Measurements from ENCODE around the gene EXOC6B. TPM values are rescaled to one million over a fixed set of nuclear protein-coding genes. Genes with fewer than 3 reads are reported as not detected.
"Not testable (repeated sequence)": the region's sequence is repeated elsewhere in the genome, so short reads cannot be mapped to it uniquely, and the experiment has no call there.

Gene EXOC6B
- total RNA-seq, 2 experiments from 2014 or later, result 6.8 to 7.6 TPM

DNA sequence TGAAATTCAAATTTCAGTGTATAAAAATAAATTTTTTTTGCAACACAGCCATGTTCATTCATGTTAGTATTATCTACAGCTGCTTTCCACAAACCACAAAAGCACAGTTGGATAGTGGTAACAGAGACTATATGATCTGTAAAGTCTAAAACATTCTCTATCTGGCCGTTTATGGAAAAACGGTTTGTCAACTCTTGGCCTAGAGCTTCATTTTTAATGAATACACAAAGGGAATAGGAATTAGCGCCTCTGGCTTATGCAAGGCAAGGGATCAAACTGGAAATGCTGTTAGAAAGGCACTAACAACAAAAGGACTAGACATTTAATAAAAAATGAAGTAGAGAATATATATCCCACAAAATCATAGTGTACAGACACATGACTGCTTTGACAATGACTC is 211.9 kb downstream of the EXOC6B start:
- DNase-seq, result no peak
- H3K4me1 Mint-ChIP-seq, result peaks cover 2% of the 10 kb centered on the region
- peaks cover 17% of the 10 kb centered on the region for H3K9me3 Mint-ChIP-seq
- H3K4me3 Mint-ChIP-seq, result no peak overlapping the region
- peaks cover 24% of the 10 kb centered on the region for H3K36me3 Mint-ChIP-seq
- no peaks in the 10 kb centered on the region for H3K27me3 Mint-ChIP-seq
- no peak overlapping the region for H3K27ac Mint-ChIP-seq

GRCh38 chr2:72612614-72613160 is 213.1 kb downstream of the EXOC6B start:
- DNase-seq, result no peak
- Mint-ChIP-seq H3K27me3 (no peaks in the 10 kb centered on the region), H3K4me3 (no peak overlapping the region), H3K27ac (no peak overlapping the region), H3K4me1 (peaks cover 2% of the 10 kb centered on the region), H3K9me3 (peaks cover 12% of the 10 kb centered on the region), H3K36me3 (peaks cover 16% of the 10 kb centered on the region)

GRCh38 chr2:72607189-72607588 is 218.6 kb downstream of the EXOC6B start:
- no peak for DNase-seq
- Mint-ChIP-seq H3K9me3 (peaks cover 3% of the 10 kb centered on the region), H3K27ac (no peak overlapping the region), H3K27me3 (no peaks in the 10 kb centered on the region), H3K4me3 (no peak overlapping the region), H3K4me1 (peaks cover 18% of the 10 kb centered on the region), H3K36me3 (peaks cover 7% of the 10 kb centered on the region)

DNA sequence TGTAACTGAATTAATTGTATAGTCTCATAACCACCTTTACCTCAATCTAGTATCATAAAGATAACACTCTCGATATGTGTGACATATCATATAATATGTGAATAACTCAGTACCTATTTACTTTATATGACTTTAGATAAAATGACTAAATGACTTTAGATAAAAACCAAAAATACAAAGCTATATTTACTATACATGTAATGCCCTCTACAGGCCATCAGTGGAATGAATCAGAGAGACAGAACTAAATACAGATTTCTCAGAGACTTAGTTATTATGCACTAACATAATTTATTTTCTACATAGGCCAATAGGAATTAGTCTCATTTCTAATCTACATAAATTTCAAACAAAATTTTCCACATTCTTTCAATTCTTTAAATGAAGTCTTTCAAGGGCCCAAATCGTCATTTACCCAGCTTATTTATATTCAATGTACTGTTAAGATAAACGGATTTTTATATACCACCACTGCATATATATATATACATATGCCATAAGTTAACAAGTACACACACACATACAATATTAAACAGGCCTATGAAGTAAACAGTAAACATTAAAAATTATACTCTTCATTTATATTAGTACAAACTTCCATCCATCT is 219.9 kb downstream of the EXOC6B start:
- H3K36me3 Mint-ChIP-seq, result peaks cover 7% of the 10 kb centered on the region
- peaks cover 18% of the 10 kb centered on the region for H3K4me1 Mint-ChIP-seq
- H3K9me3 Mint-ChIP-seq, result peaks cover 3% of the 10 kb centered on the region
- no peak overlapping the region for H3K27ac Mint-ChIP-seq
- no peaks in the 10 kb centered on the region for H3K27me3 Mint-ChIP-seq
- no peak overlapping the region for H3K4me3 Mint-ChIP-seq
- DNase-seq, result no peak

DNA sequence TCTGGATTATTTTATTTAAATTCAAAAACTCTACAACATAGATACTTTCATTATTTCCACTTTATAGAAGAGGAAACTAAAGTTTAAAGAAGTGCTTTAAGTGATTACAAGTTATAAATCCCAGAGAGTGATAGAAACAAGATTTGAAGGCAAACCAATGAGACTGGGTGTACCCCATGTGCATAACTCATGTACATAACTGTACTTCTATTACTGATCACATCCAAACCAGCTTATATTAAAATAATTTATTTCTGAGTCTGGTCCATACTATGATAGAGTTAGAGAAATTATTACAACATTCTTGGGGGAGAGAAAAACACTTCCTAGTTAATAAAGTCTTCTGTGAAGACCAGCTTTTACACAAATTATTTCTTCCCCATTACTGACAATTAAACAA is 221.4 kb downstream of the EXOC6B start:
- Mint-ChIP-seq H3K27me3 (no peaks in the 10 kb centered on the region), H3K4me1 (peaks cover 18% of the 10 kb centered on the region), H3K36me3 (peaks cover 6% of the 10 kb centered on the region), H3K9me3 (peaks cover 3% of the 10 kb centered on the region), H3K4me3 (no peak overlapping the region), H3K27ac (no peak overlapping the region)
- no peak for DNase-seq

- Mint-ChIP-seq H3K36me3 (peaks cover 6% of the 10 kb centered on the region), H3K27ac (peak overlapping the region; percentile 74), H3K9me3 (peaks cover 6% of the 10 kb centered on the region), H3K27me3 (no peaks in the 10 kb centered on the region), H3K4me3 (no peak overlapping the region), H3K4me1 (peaks cover 21% of the 10 kb centered on the region)
- no peak for DNase-seq
Measured at GRCh38 chr2:72603481-72603880, 222.4 kb downstream of the EXOC6B start.

GRCh38 chr2:72602711-72603110 is 223.1 kb downstream of the EXOC6B start:
- no peak for DNase-seq
- Mint-ChIP-seq H3K9me3 (peaks cover 4% of the 10 kb centered on the region), H3K36me3 (peaks cover 6% of the 10 kb centered on the region), H3K27ac (no peak overlapping the region), H3K4me3 (no peak overlapping the region), H3K27me3 (no peaks in the 10 kb centered on the region), H3K4me1 (peaks cover 21% of the 10 kb centered on the region)

DNA sequence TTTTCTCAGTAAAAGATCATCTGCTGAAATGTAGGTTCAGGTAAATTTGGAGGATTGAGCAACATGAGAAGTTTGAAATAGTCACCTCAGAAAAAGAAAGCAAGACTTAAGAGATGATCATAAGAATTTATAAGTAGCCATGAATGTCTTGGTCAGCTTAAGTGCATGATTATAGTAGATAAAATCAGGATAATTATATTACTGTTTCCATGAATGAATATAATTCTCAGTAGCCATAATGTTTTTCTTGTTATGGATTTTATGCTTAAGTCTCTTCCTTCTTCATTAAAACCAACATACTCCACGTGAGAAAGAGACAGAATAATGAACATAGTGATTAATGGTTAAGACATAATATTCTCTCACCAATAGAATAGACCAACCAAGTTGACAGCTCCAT is 223.7 kb downstream of the EXOC6B start:
- no peak overlapping the region for H3K27ac Mint-ChIP-seq
- H3K27me3 Mint-ChIP-seq, result no peaks in the 10 kb centered on the region
- peaks cover 6% of the 10 kb centered on the region for H3K36me3 Mint-ChIP-seq
- H3K4me1 Mint-ChIP-seq, result peaks cover 21% of the 10 kb centered on the region
- H3K9me3 Mint-ChIP-seq, result peaks cover 3% of the 10 kb centered on the region
- H3K4me3 Mint-ChIP-seq, result no peak overlapping the region
- no peak for DNase-seq

GRCh38 chr2:72583836-72584235 is 242.0 kb downstream of the EXOC6B start:
- not testable (repeated sequence) for H3K9me3 Mint-ChIP-seq, DNase-seq, H3K4me3 Mint-ChIP-seq, H3K27me3 Mint-ChIP-seq, H3K36me3 Mint-ChIP-seq, H3K4me1 Mint-ChIP-seq, H3K27ac Mint-ChIP-seq

DNA sequence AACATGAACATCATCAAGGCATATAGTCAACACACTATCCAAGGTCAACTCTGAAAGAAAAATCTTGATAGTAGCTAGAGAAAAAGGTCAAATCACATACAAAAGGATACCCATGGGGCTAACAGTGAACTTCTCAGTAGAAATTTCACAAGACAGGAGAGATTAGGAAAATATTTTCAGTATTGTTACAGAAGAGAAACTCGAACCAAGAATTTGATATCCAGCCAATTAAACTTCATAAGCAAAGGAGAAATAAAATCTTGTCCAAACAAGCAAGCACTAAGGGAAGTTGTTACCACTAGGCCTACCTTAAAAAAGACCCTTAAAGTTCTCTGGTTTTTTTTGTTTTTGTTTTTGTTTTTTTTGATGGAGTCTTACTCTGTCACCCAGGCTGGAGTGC is 242.5 kb downstream of the EXOC6B start:
- Mint-ChIP-seq H3K27ac (no peak overlapping the region), H3K4me3 (no peak overlapping the region), H3K27me3 (no peaks in the 10 kb centered on the region), H3K36me3 (peaks cover 6% of the 10 kb centered on the region), H3K4me1 (peaks cover 5% of the 10 kb centered on the region), H3K9me3 (no peaks in the 10 kb centered on the region)
- no peak for DNase-seq

DNA sequence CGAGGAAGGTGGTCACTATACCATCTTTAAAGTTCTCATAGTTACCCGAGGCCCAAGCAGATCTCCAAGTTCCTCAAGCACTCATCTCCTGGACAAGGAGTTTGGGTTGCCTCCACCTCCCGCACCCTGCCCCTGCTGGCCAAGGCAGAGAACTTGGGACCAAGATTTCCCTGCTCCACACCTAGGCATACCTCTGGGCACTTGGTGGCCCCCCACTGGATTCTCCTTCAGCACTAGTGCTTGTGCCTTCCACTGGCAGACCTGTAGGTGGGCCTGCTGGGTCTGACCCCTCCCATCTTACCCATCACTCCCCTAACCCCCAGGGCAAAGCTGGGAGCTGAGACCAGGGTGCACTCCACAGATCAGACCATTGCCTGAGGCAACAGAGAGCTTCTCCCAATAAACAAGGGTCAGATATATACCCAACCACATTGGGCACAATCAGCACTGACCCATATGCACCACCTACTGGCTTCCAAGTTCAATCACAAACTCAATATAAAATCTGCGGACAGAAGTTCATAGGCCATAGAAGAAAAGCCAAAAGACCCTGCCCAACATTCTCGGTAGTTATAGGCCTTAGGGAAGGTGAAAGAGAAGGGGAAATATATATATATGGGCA is 244.2 kb downstream of the EXOC6B start:
- Mint-ChIP-seq H3K36me3 (peaks cover 6% of the 10 kb centered on the region), H3K4me3 (no peak overlapping the region), H3K27me3 (no peaks in the 10 kb centered on the region), H3K9me3 (no peaks in the 10 kb centered on the region), H3K27ac (no peak overlapping the region), H3K4me1 (peaks cover 3% of the 10 kb centered on the region)
- no peak for DNase-seq

DNA sequence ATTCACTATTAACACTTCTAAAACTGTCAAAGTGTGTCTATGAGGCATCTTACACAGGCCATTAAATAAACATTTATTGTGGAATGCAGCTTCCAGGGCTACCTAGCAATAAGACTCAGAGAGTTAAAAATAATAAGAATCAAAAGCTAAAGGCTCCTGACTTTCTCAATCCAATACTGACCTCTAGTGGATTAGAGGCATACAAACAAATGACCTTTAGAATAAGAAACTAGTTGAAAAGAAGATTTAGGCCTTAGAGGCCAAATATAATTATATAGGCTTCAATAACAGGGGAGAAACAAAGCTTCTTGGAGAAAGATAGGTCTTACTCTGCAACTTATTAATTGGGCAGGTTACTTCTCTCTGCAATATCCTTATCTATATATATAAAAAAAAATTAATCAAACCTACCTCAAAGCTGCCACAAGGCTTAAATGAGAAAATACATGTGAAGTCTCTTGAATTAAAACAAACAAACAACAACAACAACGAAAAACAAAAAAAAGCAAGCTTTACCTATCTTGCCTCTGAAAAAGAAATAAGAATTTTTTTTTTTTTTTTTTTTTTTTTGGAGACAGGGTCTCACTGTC is 246.1 kb downstream of the EXOC6B start:
- Mint-ChIP-seq H3K27ac (no peak overlapping the region), H3K36me3 (no peaks in the 10 kb centered on the region), H3K4me3 (no peak overlapping the region), H3K9me3 (no peaks in the 10 kb centered on the region), H3K4me1 (no peaks in the 10 kb centered on the region), H3K27me3 (no peaks in the 10 kb centered on the region)
- DNase-seq, result no peak

- no peak overlapping the region for H3K4me3 Mint-ChIP-seq
- H3K27me3 Mint-ChIP-seq, result no peaks in the 10 kb centered on the region
- H3K4me1 Mint-ChIP-seq, result no peaks in the 10 kb centered on the region
Measured at GRCh38 chr2:72576861-72577260, 249.0 kb downstream of the EXOC6B start.

GRCh38 chr2:72576459-72576858 is 249.4 kb downstream of the EXOC6B start:
- H3K36me3 Mint-ChIP-seq, result no peaks in the 10 kb centered on the region
- H3K27ac Mint-ChIP-seq, result no peak overlapping the region
- H3K4me1 Mint-ChIP-seq, result no peaks in the 10 kb centered on the region
- no peak for DNase-seq
- H3K27me3 Mint-ChIP-seq, result no peaks in the 10 kb centered on the region
- no peak overlapping the region for H3K4me3 Mint-ChIP-seq
- no peaks in the 10 kb centered on the region for H3K9me3 Mint-ChIP-seq

More at GRCh38 chr2:72576861-72577260, 249.0 kb downstream of the EXOC6B start:
- DNase-seq, result no peak
- Mint-ChIP-seq H3K9me3 (no peaks in the 10 kb centered on the region), H3K27ac (no peak overlapping the region), H3K36me3 (no peaks in the 10 kb centered on the region)

DNA sequence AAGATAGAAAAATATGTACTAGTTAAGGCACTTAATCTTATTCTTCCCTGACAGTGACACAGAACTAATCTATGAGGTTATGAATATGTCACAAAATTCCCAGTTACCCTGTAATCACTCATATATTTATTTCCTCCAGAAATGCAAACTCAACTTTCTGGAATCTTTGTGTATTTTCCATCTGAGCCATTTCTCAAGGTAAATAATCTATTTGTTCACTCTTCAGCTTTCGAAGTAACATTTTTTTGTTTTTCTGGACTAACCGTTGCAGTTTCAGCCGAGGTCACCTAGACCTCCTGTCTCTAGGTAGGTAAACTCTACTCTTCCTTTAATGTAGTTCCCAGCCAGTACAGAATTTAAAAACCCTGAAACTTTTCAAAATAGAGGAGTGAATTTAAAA is 250.9 kb downstream of the EXOC6B start:
- H3K36me3 Mint-ChIP-seq, result no peaks in the 10 kb centered on the region
- H3K9me3 Mint-ChIP-seq, result no peaks in the 10 kb centered on the region
- DNase-seq, result no peak
- no peaks in the 10 kb centered on the region for H3K4me1 Mint-ChIP-seq
- no peak overlapping the region for H3K27ac Mint-ChIP-seq
- H3K4me3 Mint-ChIP-seq, result no peak overlapping the region
- no peaks in the 10 kb centered on the region for H3K27me3 Mint-ChIP-seq

GRCh38 chr2:72573232-72573631 is 252.6 kb downstream of the EXOC6B start:
- Mint-ChIP-seq H3K36me3 (no peaks in the 10 kb centered on the region), H3K27ac (no peak overlapping the region), H3K4me1 (no peaks in the 10 kb centered on the region)

More at GRCh38 chr2:72573232-72573631, 252.6 kb downstream of the EXOC6B start:
- no peaks in the 10 kb centered on the region for H3K9me3 Mint-ChIP-seq
- no peak overlapping the region for H3K4me3 Mint-ChIP-seq
- no peaks in the 10 kb centered on the region for H3K27me3 Mint-ChIP-seq
- DNase-seq, result no peak

All from activated naive CD8-positive, alpha-beta T cell treated with anti-CD3 and anti-CD28 coated beads for 36 hours (primary cell).